Measurements from ENCODE around the gene EEF1A2. TPM values are rescaled to one million over a fixed set of nuclear protein-coding genes. Genes with fewer than 3 reads are reported as not detected.

EEF1A2 gene
- total and polyA plus RNA-seq, 12 donors, result 881 to 1,465 (median 1,307) TPM

- Histone ChIP-seq H3K36me3 (no peaks in the 10 kb centered on the region), H3K9me3 (no peaks in the 10 kb centered on the region), H3K27ac (no peak overlapping the region), H3K27me3 (peaks cover 0 to 32% (median 19%) of the 10 kb centered on the region in 7 donors), H3K4me3 (no peak overlapping the region), H3K4me1 (peaks cover 0 to 18% (median 0%) of the 10 kb centered on the region in 9 donors)
- no peak for TF ChIP-seq CTCF (IDR thresholded peaks at IDR 0.05)
- ATAC-seq (no peak), DNase-seq (no peak)
- WGBS, 2 donors, result 75 to 77% methylated on average over 27 of the region's 27 CpGs
- intact Hi-C loops (cut with DNase I), result loop anchor here in 3 of 10 donors (10.0 kb wide), 1 partner anchor 333 kb away; the partner anchor contains the start of genes ABHD16B (in 3 of the 3) and TPD52L2 (in 3 of the 3)
These were observed 33.0 kb upstream of the EEF1A2 start for GRCh38 chr20:63531686-63532448.

GRCh38 chr20:63530788-63531160 lies 31.9 kb upstream of the EEF1A2 start:
- no peak overlapping the region for H3K4me3 ChIP-seq

GRCh38 chr20:63529861-63530787 lies 31.2 kb upstream of the EEF1A2 start:
- peaks cover 0 to 20% (median 16%) of the 10 kb centered on the region in 7 donors for H3K27me3 ChIP-seq
- no peaks in the 10 kb centered on the region for H3K36me3 ChIP-seq
- WGBS, 2 donors, result 70 to 75% methylated on average over 35 to 39 of the region's 39 CpGs
- ATAC-seq (peak in 1 of 8 donors; percentile 18), DNase-seq (no peak)
- intact Hi-C loops (cut with DNase I), result loop anchor here in 5 of 10 donors (5.0 to 10.0 kb wide), 3 partner anchors 85 to 335 kb away; partner anchors contain the start of genes ABHD16B (in 3 of the 5), TPD52L2 (in 3 of the 5) and GMEB2 (in 1 of the 5)
- no peak overlapping the region for H3K27ac ChIP-seq
- H3K4me3 ChIP-seq, result no peak overlapping the region
- no peaks in the 10 kb centered on the region for H3K9me3 ChIP-seq
- no peak for TF ChIP-seq CTCF (IDR thresholded peaks at IDR 0.05)
- peaks cover 0 to 7% (median 0%) of the 10 kb centered on the region in 9 donors for H3K4me1 ChIP-seq

More at GRCh38 chr20:63530788-63531160, 31.9 kb upstream of the EEF1A2 start:
- DNase-seq, result no peak
- no peak for ATAC-seq
- no peak for TF ChIP-seq CTCF (IDR thresholded peaks at IDR 0.05)
- no peaks in the 10 kb centered on the region for H3K9me3 ChIP-seq
- H3K27ac ChIP-seq, result no peak overlapping the region
- peaks cover 0 to 10% (median 0%) of the 10 kb centered on the region in 9 donors for H3K4me1 ChIP-seq
- intact Hi-C loops (cut with DNase I), result loop anchor here in 3 of 10 donors (10.0 kb wide), 1 partner anchor 334 kb away; the partner anchor contains the start of genes ABHD16B (in 3 of the 3) and TPD52L2 (in 3 of the 3)
- WGBS, 2 donors, result 71 to 75% methylated on average over 14 of the region's 14 CpGs
- H3K27me3 ChIP-seq, result peaks cover 0 to 24% (median 17%) of the 10 kb centered on the region in 7 donors
- H3K36me3 ChIP-seq, result no peaks in the 10 kb centered on the region

Data from heart right ventricle (tissue), 16 donors.